IPS-NIHi11 (cell line): ENCODE data around the gene NANOS3.
A peak's percentile ranks its signal among the peaks of the same experiment; 100 is the strongest.
"Not testable (repeated sequence)": the region's sequence is repeated elsewhere in the genome, so short reads cannot be mapped to it uniquely, and the experiment has no call there.

Experiments used
- DNase-seq: peaks from one replicate; pipeline ENCODE4 v3.0.0; 2012; ENCODE audit warnings: mixed read lengths, low spot score

Gene NANOS3

GRCh38 chr19:13843104-13843921 lies 33.6 kb upstream of the NANOS3 start:
- DNase-seq: peak; percentile 42

- DNase-seq: no peak
Observed at GRCh38 chr19:13844130-13844631, 32.8 kb upstream of the NANOS3 start.

- peak; percentile 80 for DNase-seq
Observed at GRCh38 chr19:13846557-13847406, 30.2 kb upstream of the NANOS3 start.

GRCh38 chr19:13847407-13848339 lies 29.3 kb upstream of the NANOS3 start:
- DNase-seq: peak; percentile 86

- no peak for DNase-seq
Observed at GRCh38 chr19:13848340-13848677, 28.6 kb upstream of the NANOS3 start.

GRCh38 chr19:13848798-13849676 lies 27.9 kb upstream of the NANOS3 start:
- no peak for DNase-seq

- peak; percentile 84 for DNase-seq
Observed at GRCh38 chr19:13849991-13850909, 26.7 kb upstream of the NANOS3 start.

GRCh38 chr19:13850910-13851733 lies 25.8 kb upstream of the NANOS3 start:
- no peak for DNase-seq

- not testable (repeated sequence) for DNase-seq
Observed at GRCh38 chr19:13851734-13852114, 25.2 kb upstream of the NANOS3 start.

- not testable (repeated sequence) for DNase-seq
Observed at GRCh38 chr19:13852171-13852707, 24.7 kb upstream of the NANOS3 start.

GRCh38 chr19:13856497-13856896 lies 20.4 kb upstream of the NANOS3 start:
- DNase-seq: no peak

- DNase-seq: no peak
Observed at GRCh38 chr19:13859361-13859880, 17.5 kb upstream of the NANOS3 start.

- DNase-seq: no peak
Observed at GRCh38 chr19:13860679-13861391, 16.1 kb upstream of the NANOS3 start.

- no peak for DNase-seq
Observed at GRCh38 chr19:13861392-13861713, 15.6 kb upstream of the NANOS3 start.

- peak; percentile 91 for DNase-seq
Observed at GRCh38 chr19:13861714-13862531, 15.0 kb upstream of the NANOS3 start.

- DNase-seq: no peak
Observed at GRCh38 chr19:13864046-13864666, 12.8 kb upstream of the NANOS3 start.
